Fibroblast of skin of left quadriceps (primary cell): Measurements from ENCODE around the gene MRGPRF.
A peak's percentile ranks its signal among the peaks of the same experiment; 100 is the strongest.
"Not testable (repeated sequence)": the region's sequence is repeated elsewhere in the genome, so short reads cannot be mapped to it uniquely, and the experiment has no call there.

ENCODE experiments used
- DNase-seq, 2 experiments: peaks; one replicate each; pipeline ENCODE4 v3.0.0-alpha.2; 2013; ENCODE audit warnings: low read depth in 2 of 2

Gene MRGPRF

GRCh38 chr11:68987211-68987610, 25.8 kb downstream of the MRGPRF start:
- DNase-seq = no peak

GRCh38 chr11:68983801-68984200, 29.2 kb downstream of the MRGPRF start:
- DNase-seq = no peak

- DNase-seq = no peak
Measured at GRCh38 chr11:68982134-68982533, 30.9 kb downstream of the MRGPRF start.

GRCh38 chr11:68980776-68981065, 32.3 kb downstream of the MRGPRF start, which contains the start of gene MRGPRD:
Gene MRGPRD (minus strand): TSS chr11:68980986. CDS start chr11:68980986, 0 bp downstream.
- no peak for DNase-seq

- DNase-seq = no peak
Measured at GRCh38 chr11:68979931-68980775, 32.9 kb downstream of the MRGPRF start.

GRCh38 chr11:68978931-68979594, 34.0 kb downstream of the MRGPRF start:
- no peak for DNase-seq

- no peak for DNase-seq
Measured at GRCh38 chr11:68978626-68978930, 34.5 kb downstream of the MRGPRF start.

GRCh38 chr11:68977781-68978625, 35.0 kb downstream of the MRGPRF start:
- DNase-seq = no peak

GRCh38 chr11:68976563-68976962, 36.5 kb downstream of the MRGPRF start:
- DNase-seq = peak in 1 of 2 experiments; percentile 21

- no peak for DNase-seq
Measured at GRCh38 chr11:68976095-68976494, 37.0 kb downstream of the MRGPRF start.

GRCh38 chr11:68974421-68975194, 38.4 kb downstream of the MRGPRF start:
- no peak for DNase-seq

GRCh38 chr11:68973706-68974105, 39.3 kb downstream of the MRGPRF start:
- not testable (repeated sequence) for DNase-seq

- DNase-seq = no peak
Measured at GRCh38 chr11:68973219-68973618, 39.8 kb downstream of the MRGPRF start.

- no peak for DNase-seq
Measured at GRCh38 chr11:68970921-68971636, 42.0 kb downstream of the MRGPRF start.

- no peak for DNase-seq
Measured at GRCh38 chr11:68969386-68969785, 43.7 kb downstream of the MRGPRF start.

- DNase-seq = no peak
Measured at GRCh38 chr11:68968306-68969250, 44.5 kb downstream of the MRGPRF start.

GRCh38 chr11:68966894-68967780, 45.9 kb downstream of the MRGPRF start:
- no peak for DNase-seq

- no peak for DNase-seq
Measured at GRCh38 chr11:68965901-68966853, 46.9 kb downstream of the MRGPRF start.
